ENCODE measurements around the gene PRKCG. TPM values are rescaled to one million over a fixed set of nuclear protein-coding genes. Genes with fewer than 3 reads are reported as not detected.

Gene PRKCG
- total RNA-seq, 2 experiments from 2014 or later: not detected

DNA sequence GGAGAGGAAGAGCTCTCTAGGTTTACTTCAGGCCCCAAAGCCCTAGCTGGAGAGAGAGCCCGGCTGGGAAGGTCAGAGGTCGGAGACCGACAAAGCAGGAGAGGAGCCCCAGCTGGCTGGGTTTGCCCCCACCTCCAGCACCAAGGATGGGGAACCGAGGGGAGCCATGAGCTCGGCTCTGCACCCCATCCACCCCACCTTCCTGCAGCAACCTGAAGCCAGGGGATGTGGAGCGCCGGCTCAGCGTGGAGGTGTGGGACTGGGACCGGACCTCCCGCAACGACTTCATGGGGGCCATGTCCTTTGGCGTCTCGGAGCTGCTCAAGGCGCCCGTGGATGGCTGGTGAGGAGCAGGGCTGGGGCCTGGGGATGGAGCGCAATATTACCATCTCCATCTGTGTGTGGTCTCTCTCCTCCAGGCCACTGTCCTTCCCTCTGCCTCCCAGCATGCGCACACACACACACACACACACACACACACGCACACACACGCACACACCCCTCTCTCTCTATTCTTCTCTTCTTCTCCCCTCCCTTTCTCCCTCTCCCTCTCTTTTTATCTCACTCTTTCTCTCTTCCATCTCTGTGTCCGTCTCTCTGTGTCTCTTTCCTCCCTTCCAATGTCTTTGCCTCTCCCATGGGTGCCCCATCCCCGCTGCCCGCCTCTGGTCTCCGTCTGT is 10.4 kb downstream of the PRKCG start:
- Histone ChIP-seq H3K36me3 (ENCODE audit: insufficient read depth, low read length) (no peaks in the 10 kb centered on the region), H3K9me2 (ENCODE audit: insufficient read depth, low read length) (no peaks in the 10 kb centered on the region), H3K4me3 (ENCODE audit: low read depth, low read length, poor library complexity, severe bottlenecking) (no peak overlapping the region), H2AFZ (ENCODE audit: low read length) (no peak overlapping the region), H3K9me3 (ENCODE audit: low read length) (no peaks in the 10 kb centered on the region), H3K27ac (ENCODE audit: low read depth, low read length, poor library complexity, severe bottlenecking) (no peak overlapping the region), H3K79me2 (ENCODE audit: insufficient read depth, low read depth, low read length) (no peaks in the 10 kb centered on the region), H3K4me2 (ENCODE audit: low read length) (no peak overlapping the region), H4K20me1 (ENCODE audit: insufficient read depth, low read length) (no peaks in the 10 kb centered on the region), H3K4me1 (ENCODE audit: insufficient read depth, low read length, poor library complexity, severe bottlenecking) (no peaks in the 10 kb centered on the region)
- no peak for DNase-seq (ENCODE audit: low spot score)
- TF ChIP-seq, protein P1, sequence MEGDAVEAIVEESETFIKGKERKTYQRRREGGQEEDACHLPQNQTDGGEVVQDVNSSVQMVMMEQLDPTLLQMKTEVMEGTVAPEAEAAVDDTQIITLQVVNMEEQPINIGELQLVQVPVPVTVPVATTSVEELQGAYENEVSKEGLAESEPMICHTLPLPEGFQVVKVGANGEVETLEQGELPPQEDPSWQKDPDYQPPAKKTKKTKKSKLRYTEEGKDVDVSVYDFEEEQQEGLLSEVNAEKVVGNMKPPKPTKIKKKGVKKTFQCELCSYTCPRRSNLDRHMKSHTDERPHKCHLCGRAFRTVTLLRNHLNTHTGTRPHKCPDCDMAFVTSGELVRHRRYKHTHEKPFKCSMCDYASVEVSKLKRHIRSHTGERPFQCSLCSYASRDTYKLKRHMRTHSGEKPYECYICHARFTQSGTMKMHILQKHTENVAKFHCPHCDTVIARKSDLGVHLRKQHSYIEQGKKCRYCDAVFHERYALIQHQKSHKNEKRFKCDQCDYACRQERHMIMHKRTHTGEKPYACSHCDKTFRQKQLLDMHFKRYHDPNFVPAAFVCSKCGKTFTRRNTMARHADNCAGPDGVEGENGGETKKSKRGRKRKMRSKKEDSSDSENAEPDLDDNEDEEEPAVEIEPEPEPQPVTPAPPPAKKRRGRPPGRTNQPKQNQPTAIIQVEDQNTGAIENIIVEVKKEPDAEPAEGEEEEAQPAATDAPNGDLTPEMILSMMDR (conservative IDR thresholded peaks at IDR 0.05; ENCODE audit: low read length): no peak
- no peak for TF ChIP-seq EZH2phosphoT487 (IDR thresholded peaks at IDR 0.05; ENCODE audit: borderline replicate concordance, low read depth, low read length)
- intact Hi-C loops (cut with micrococcal nuclease; ENCODE audit: unreplicated experiment): no loop called here
- CTCF ChIA-PET (ENCODE audit: unreplicated experiment): no interaction called here
- POLR2A ChIA-PET: no interaction called here
- BruUV-seq (replicated peaks): no TSS peak

GRCh38 chr19:53892981-53893325 is 11.0 kb downstream of the PRKCG start:
- Histone ChIP-seq H2AFZ (ENCODE audit: low read length) (no peak overlapping the region), H3K4me2 (ENCODE audit: low read length) (no peak overlapping the region), H3K9me3 (ENCODE audit: low read length) (no peaks in the 10 kb centered on the region), H3K27ac (ENCODE audit: low read depth, low read length, poor library complexity, severe bottlenecking) (no peak overlapping the region), H3K36me3 (ENCODE audit: insufficient read depth, low read length) (no peaks in the 10 kb centered on the region), H3K9me2 (ENCODE audit: insufficient read depth, low read length) (no peaks in the 10 kb centered on the region), H3K4me1 (ENCODE audit: insufficient read depth, low read length, poor library complexity, severe bottlenecking) (no peaks in the 10 kb centered on the region), H4K20me1 (ENCODE audit: insufficient read depth, low read length) (no peaks in the 10 kb centered on the region), H3K79me2 (ENCODE audit: insufficient read depth, low read depth, low read length) (no peaks in the 10 kb centered on the region), H3K4me3 (ENCODE audit: low read depth, low read length, poor library complexity, severe bottlenecking) (no peak overlapping the region)
- ChIA-PET CTCF (ENCODE audit: unreplicated experiment) (no interaction called here), POLR2A (no interaction called here)
- intact Hi-C loops (cut with micrococcal nuclease; ENCODE audit: unreplicated experiment): no loop called here
- peak; percentile 24 for DNase-seq (ENCODE audit: low spot score)
- no TSS peak for BruUV-seq (replicated peaks)
- TF ChIP-seq, protein P1 (conservative IDR thresholded peaks at IDR 0.05; ENCODE audit: low read length): no peak
- TF ChIP-seq EZH2phosphoT487 (IDR thresholded peaks at IDR 0.05; ENCODE audit: borderline replicate concordance, low read depth, low read length): no peak

GRCh38 chr19:53894707-53895106 is 12.7 kb downstream of the PRKCG start:
- no peaks in the 10 kb centered on the region for H3K36me3 ChIP-seq (ENCODE audit: insufficient read depth, low read length)
- no peak overlapping the region for H3K27ac ChIP-seq (ENCODE audit: low read depth, low read length, poor library complexity, severe bottlenecking)
- DNase-seq (ENCODE audit: low spot score): no peak
- H3K4me3 ChIP-seq (ENCODE audit: low read depth, low read length, poor library complexity, severe bottlenecking): no peak overlapping the region
- no peaks in the 10 kb centered on the region for H3K79me2 ChIP-seq (ENCODE audit: insufficient read depth, low read depth, low read length)
- H2AFZ ChIP-seq (ENCODE audit: low read length): no peak overlapping the region
- ChIA-PET CTCF (ENCODE audit: unreplicated experiment) (no interaction called here), POLR2A (no interaction called here)
- TF ChIP-seq, protein P1 (conservative IDR thresholded peaks at IDR 0.05; ENCODE audit: low read length): no peak
- TF ChIP-seq EZH2phosphoT487 (IDR thresholded peaks at IDR 0.05; ENCODE audit: borderline replicate concordance, low read depth, low read length): no peak
- no peaks in the 10 kb centered on the region for H3K9me3 ChIP-seq (ENCODE audit: low read length)
- BruUV-seq (replicated peaks): no TSS peak
- no peaks in the 10 kb centered on the region for H3K4me1 ChIP-seq (ENCODE audit: insufficient read depth, low read length, poor library complexity, severe bottlenecking)
- H3K9me2 ChIP-seq (ENCODE audit: insufficient read depth, low read length): no peaks in the 10 kb centered on the region
- no peaks in the 10 kb centered on the region for H4K20me1 ChIP-seq (ENCODE audit: insufficient read depth, low read length)
- intact Hi-C loops (cut with micrococcal nuclease; ENCODE audit: unreplicated experiment): no loop called here
- H3K4me2 ChIP-seq (ENCODE audit: low read length): no peak overlapping the region
